Measurements from ENCODE around the gene STPG2.

STPG2 gene

DNA sequence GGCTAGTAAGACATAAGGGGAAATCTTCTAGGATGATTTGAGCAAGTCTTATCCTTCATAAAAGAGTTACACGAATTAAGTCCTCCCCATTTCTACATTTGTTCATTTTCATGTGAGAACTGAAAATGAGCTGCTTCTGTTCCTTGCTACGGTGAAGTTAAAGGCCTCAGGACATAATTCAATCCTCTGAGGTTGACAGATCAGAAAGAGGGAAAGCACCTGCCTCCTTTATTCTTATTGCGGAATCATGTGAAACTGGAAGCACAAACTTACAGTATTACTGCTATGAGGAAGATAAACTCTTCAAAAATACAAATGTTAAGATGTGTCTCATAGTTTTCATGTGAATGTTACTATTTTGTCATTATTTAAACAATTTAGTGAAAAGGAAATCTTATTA is 395.3 kb downstream of the STPG2 start:
- TF ChIP-seq, protein P1, sequence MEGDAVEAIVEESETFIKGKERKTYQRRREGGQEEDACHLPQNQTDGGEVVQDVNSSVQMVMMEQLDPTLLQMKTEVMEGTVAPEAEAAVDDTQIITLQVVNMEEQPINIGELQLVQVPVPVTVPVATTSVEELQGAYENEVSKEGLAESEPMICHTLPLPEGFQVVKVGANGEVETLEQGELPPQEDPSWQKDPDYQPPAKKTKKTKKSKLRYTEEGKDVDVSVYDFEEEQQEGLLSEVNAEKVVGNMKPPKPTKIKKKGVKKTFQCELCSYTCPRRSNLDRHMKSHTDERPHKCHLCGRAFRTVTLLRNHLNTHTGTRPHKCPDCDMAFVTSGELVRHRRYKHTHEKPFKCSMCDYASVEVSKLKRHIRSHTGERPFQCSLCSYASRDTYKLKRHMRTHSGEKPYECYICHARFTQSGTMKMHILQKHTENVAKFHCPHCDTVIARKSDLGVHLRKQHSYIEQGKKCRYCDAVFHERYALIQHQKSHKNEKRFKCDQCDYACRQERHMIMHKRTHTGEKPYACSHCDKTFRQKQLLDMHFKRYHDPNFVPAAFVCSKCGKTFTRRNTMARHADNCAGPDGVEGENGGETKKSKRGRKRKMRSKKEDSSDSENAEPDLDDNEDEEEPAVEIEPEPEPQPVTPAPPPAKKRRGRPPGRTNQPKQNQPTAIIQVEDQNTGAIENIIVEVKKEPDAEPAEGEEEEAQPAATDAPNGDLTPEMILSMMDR (conservative IDR thresholded peaks at IDR 0.05; ENCODE audit: low read depth, low read length), result no peak
- no peak overlapping the region for H3K4me3 ChIP-seq (ENCODE audit: low read length)
- DNase-seq (ENCODE audit: low read depth), result no peak

DNA sequence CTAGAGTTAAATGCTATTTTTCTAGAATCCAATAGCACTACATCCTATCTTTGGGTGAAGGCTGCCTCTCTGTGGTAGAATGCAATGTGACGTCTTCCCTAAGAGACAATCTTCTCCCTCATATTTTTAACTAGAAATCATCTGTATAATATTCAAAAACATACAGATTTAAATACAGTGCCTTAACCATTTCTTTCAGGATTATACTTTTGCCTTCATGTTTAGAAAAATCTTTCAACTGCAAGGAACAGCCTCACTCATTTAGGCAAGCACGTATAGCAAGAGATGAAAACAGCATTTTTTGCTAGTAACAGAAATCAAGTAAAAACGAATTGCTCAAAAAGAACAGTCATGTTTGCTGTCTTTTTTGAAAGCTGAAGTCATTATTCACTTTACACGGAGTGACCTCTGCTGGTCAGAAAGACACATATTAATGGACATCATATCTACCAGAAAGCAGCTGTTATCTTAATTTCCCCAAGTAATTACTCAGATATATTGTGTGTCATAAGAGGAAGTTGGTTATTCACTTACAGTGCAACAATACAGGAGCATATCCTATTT is 422.3 kb downstream of the STPG2 start:
- TF ChIP-seq, protein P1 (conservative IDR thresholded peaks at IDR 0.05; ENCODE audit: low read depth, low read length), result peak; percentile 42
- no peak overlapping the region for H3K4me3 ChIP-seq (ENCODE audit: low read length)
- DNase-seq (ENCODE audit: low read depth), result peak; percentile 4

DNA sequence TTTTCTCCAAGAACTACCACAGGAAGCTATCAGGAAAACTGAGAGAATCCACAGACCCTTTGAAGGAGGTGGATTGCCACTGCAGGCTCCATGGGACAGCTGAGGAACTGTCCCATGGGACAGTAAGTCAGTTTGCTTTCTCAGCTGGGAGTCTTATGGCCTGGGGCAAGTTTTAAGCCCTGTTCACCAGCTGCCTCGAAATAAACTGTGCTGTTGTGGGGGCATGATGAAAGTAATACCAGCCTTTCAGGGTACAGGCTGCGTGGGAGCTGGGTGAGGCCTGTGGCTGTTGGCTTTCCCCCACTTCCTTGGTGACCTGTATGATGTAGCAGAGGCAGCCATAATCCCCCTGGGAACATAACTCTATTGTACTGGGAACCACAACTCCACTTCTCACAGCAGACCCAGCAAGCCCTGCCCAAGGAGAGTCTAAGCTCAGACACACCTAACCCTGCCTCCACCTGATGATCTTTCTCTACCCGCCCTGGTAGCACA is 452.1 kb downstream of the STPG2 start:
- no peak for DNase-seq (ENCODE audit: low read depth)
- TF ChIP-seq, protein P1 (conservative IDR thresholded peaks at IDR 0.05; ENCODE audit: low read depth, low read length), result no peak
- H3K4me3 ChIP-seq (ENCODE audit: low read length), result no peak overlapping the region

DNA sequence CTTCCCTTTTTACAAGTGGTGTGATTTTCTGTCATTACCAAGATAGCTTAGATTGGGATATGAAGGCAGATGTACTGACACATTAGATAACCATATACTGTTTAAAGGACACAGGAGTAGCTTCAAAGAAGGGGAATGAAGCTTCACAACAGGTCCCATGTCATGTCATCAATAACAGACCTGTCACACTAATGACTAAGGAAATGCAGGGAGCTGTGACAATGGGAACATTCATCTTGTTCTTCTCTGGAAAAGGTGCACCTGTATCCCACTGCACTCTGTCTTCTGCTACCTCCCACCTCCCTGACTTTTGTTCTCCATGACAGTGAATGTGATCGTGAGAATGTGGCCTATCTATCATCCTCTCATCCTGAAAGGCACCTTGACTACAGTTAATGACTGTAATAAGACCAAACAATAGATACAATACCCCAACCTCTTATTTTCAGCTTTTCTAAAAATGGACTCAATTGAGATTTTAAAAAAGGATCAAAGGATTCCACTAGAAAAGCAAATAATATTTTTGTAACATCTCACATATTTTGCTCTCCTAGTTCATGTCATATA is 472.5 kb downstream of the STPG2 start:
- no peak overlapping the region for H3K4me3 ChIP-seq (ENCODE audit: low read length)
- TF ChIP-seq, protein P1 (conservative IDR thresholded peaks at IDR 0.05; ENCODE audit: low read depth, low read length), result no peak
- no peak for DNase-seq (ENCODE audit: low read depth)

DNA sequence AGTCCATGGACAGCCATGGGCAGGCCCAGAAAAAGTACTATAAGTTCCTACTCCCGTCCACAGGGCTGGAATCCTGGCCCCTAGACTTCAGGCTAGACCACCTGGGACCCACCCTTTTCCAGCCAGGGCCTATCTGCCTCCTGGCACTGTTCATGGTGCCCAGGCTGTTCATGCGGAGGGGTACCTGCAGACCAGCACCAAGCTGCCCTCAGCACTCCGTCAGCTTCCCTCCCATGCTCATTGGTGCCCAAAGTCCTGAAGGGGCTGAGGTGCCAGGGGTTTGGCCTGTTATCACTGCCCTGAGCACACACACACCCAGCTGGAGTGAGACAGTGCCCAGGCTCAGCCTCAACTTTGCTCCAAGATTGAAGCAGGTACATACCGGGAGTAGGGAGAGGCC is 477.7 kb downstream of the STPG2 start:
- no peak overlapping the region for H3K4me3 ChIP-seq (ENCODE audit: low read length)
- TF ChIP-seq, protein P1 (conservative IDR thresholded peaks at IDR 0.05; ENCODE audit: low read depth, low read length), result no peak
- no peak for DNase-seq (ENCODE audit: low read depth)

DNA sequence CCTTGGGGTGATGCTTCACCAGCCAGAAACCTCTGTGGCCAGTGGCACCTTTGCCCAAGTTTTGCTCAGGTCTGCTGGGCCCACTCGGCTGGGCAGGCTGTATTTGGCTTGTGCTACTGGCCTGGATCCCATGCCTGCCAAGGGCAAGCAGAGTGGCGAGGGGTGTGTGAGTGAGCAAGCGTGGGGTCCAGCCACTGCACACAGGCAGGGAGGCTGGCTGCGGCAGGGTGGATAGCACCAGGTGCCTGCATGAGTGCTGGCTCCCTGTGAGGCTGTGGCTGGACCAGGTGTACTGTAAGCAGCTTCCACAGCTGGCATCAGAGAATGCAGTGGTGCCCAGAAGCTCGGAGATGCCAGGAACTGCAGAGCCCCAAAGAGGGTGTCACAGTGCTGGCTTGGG is 478.5 kb downstream of the STPG2 start:
- H3K4me3 ChIP-seq (ENCODE audit: low read length), result no peak overlapping the region
- TF ChIP-seq, protein P1 (conservative IDR thresholded peaks at IDR 0.05; ENCODE audit: low read depth, low read length), result no peak
- DNase-seq (ENCODE audit: low read depth), result no peak

DNA sequence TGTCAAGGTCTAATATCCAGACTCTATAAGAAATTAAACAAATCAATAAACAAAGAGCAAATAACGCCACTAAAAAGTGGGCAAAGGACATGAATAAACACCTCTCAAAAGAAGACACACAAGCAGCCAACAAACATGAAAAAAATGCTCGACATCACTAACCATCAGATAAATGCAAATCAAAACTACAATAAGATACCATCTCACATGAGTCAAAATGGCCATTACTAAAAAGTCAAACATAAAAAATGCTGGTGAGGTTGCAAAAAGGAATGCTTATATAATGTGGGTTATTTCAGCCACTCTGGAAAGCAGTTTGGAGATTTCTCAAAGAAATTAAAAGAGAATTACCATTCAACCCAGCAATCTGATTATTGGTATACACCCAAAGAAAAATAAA is 481.1 kb downstream of the STPG2 start:
- DNase-seq (ENCODE audit: low read depth), result no peak
- no peak overlapping the region for H3K4me3 ChIP-seq (ENCODE audit: low read length)
- TF ChIP-seq, protein P1 (conservative IDR thresholded peaks at IDR 0.05; ENCODE audit: low read depth, low read length), result no peak
